ENCODE data around the gene NUP50. TPM values are rescaled to one million over a fixed set of nuclear protein-coding genes. Genes with fewer than 3 reads are reported as not detected.

The NUP50 gene
- total and polyA plus RNA-seq, 2 donors (not counting 1 experiment from before 2014, with no cell fraction given): 9.1 to 105 TPM

DNA sequence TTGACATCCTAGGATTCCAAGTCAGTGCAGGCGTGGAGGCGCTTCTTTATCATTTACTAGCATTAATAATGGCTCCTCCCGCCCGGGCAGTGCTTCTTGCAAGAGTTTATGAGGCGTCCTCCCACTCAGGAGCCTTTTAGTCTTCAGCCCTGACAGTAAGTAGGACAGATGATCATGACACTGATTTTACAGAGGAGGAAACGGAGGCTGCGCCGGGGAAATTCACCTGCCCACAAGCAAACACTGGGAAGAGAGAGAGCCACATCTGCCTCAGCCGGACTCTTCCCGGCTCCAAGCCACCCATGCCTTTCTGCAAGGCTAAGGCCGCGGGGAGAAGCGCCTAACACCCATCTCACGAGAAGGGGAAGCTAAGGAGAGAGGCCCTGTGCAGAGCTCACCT, 41.1 kb downstream of the NUP50 start:
- no peaks in the 10 kb centered on the region for H3K4me1 Mint-ChIP-seq
- 94% methylated on average over 10 of the region's 14 CpGs for WGBS (ENCODE audit: insufficient coverage)
- H3K9me3 ChIP-seq (ENCODE audit: control extremely low read depth in 1 of 3, control insufficient read depth in 2 of 3, insufficient read depth in 1 of 3, low read length in 2 of 3): no peaks in the 10 kb centered on the region
- peaks cover 5% of the 10 kb centered on the region for H3K79me2 ChIP-seq (ENCODE audit: control insufficient read depth, insufficient read depth, low read length)
- H3K36me3 ChIP-seq (replicated peaks in 1 of 2; ENCODE audit: control extremely low read depth in 1 of 2, control insufficient read depth in 1 of 2, extremely low read depth in 1 of 2, insufficient read depth in 2 of 2, low read length in 1 of 2): peaks cover 0 to 57% of the 10 kb centered on the region in 2 experiments
- ATAC-seq (ENCODE audit: low read depth) (no peak), DNase-seq (no peak)
- no peak overlapping the region for H3K27ac Mint-ChIP-seq
- CTCF ChIA-PET: no interaction called here
- no peak overlapping the region for H3K4me2 ChIP-seq (replicated peaks; ENCODE audit: low read depth, low read length, poor library complexity, severe bottlenecking)
- no peaks in the 10 kb centered on the region for H3K27me3 Mint-ChIP-seq
- no peaks in the 10 kb centered on the region for H3K9me3 Mint-ChIP-seq (ENCODE audit: insufficient read depth)
- H3K4me1 ChIP-seq (ENCODE audit: control insufficient read depth in 2 of 2, insufficient read depth in 2 of 2, low read length in 2 of 2): no peaks in the 10 kb centered on the region
- no peak overlapping the region for H3K27ac ChIP-seq (ENCODE audit: low read length in 2 of 2)
- POLR2A ChIA-PET: no interaction called here
- no peak overlapping the region for H3K4me3 Mint-ChIP-seq
- H3K9ac ChIP-seq (ENCODE audit: low read length): no peak overlapping the region
- H2AFZ ChIP-seq (ENCODE audit: insufficient read depth, low read depth, low read length, poor library complexity, severe bottlenecking): no peak overlapping the region
- intact Hi-C loops (cut with micrococcal nuclease): no loop called here
- peaks cover 12% of the 10 kb centered on the region for H4K20me1 ChIP-seq (ENCODE audit: control insufficient read depth, insufficient read depth, low read length, poor library complexity, severe bottlenecking)
- no peak for TF ChIP-seq EZH2 (IDR thresholded peaks at IDR 0.05; ENCODE audit: borderline replicate concordance, insufficient read depth, low read depth, low read length, poor library complexity, severe bottlenecking)
- TF ChIP-seq, protein P1, sequence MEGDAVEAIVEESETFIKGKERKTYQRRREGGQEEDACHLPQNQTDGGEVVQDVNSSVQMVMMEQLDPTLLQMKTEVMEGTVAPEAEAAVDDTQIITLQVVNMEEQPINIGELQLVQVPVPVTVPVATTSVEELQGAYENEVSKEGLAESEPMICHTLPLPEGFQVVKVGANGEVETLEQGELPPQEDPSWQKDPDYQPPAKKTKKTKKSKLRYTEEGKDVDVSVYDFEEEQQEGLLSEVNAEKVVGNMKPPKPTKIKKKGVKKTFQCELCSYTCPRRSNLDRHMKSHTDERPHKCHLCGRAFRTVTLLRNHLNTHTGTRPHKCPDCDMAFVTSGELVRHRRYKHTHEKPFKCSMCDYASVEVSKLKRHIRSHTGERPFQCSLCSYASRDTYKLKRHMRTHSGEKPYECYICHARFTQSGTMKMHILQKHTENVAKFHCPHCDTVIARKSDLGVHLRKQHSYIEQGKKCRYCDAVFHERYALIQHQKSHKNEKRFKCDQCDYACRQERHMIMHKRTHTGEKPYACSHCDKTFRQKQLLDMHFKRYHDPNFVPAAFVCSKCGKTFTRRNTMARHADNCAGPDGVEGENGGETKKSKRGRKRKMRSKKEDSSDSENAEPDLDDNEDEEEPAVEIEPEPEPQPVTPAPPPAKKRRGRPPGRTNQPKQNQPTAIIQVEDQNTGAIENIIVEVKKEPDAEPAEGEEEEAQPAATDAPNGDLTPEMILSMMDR (IDR thresholded peaks at IDR 0.05): no peak
- no peak overlapping the region for H3K4me3 ChIP-seq (ENCODE audit: control extremely low read depth in 1 of 5, extremely low read depth in 1 of 5, insufficient read depth in 1 of 5, low read depth in 2 of 5, low read length in 4 of 5)
- no peaks in the 10 kb centered on the region for H3K27me3 ChIP-seq (replicated peaks in 1 of 4; ENCODE audit: control extremely low read depth in 1 of 4, control insufficient read depth in 3 of 4, insufficient read depth in 4 of 4, low read length in 3 of 4)

DNA sequence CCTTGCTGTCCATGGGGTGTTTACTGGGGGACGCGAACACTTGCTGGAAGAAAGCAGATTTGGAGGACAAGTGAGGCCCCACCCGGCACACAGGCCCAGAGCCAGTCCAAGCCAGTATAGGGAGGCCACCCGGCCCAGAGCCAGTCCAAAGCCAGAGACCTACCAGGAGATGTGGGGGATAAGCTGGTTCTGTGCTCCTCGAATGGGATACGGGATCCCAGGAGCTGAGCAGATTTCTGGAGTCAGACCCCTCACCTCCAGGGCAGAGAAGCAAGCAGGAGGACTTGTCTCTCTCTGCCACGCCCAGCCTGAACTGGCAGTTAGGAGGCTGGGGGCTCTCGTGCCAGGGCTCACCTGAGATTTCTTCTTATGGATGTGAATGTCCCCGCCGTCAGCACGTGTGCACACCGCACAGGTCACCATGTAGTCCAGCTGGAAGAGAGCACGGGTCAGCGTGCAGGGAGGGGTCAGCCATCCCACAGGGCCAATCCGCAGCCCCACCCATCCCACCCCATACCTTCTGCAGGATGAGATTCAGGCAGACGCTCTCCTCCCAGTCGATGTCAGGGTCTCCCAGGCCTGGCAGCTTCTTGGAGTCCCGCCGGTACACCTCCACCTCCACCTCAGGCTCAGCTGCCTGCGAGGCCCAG, 41.7 kb downstream of the NUP50 start:
- Histone ChIP-seq H3K79me2 (ENCODE audit: control insufficient read depth, insufficient read depth, low read length) (peaks cover 8% of the 10 kb centered on the region), H3K4me2 (replicated peaks; ENCODE audit: low read depth, low read length, poor library complexity, severe bottlenecking) (no peak overlapping the region)
- 96% methylated on average over 19 of the region's 20 CpGs for WGBS (ENCODE audit: insufficient coverage)

More for the DNA sequence above, 41.7 kb downstream of the NUP50 start:
- no peaks in the 10 kb centered on the region for H3K27me3 Mint-ChIP-seq
- ChIA-PET CTCF (interaction anchor here (1.2 kb wide), 1 partner anchor 58 kb away, joined by 3 read pairs; no protein-coding TSS in a partner anchor), POLR2A (interaction anchor here (0.6 kb wide), 1 partner anchor 44 kb away, joined by 4 read pairs; no protein-coding TSS in a partner anchor)
- Histone ChIP-seq H3K9me3 (ENCODE audit: control extremely low read depth in 1 of 3, control insufficient read depth in 2 of 3, insufficient read depth in 1 of 3, low read length in 2 of 3) (no peaks in the 10 kb centered on the region), H2AFZ (ENCODE audit: insufficient read depth, low read depth, low read length, poor library complexity, severe bottlenecking) (no peak overlapping the region), H3K4me3 (ENCODE audit: control extremely low read depth in 1 of 5, extremely low read depth in 1 of 5, insufficient read depth in 1 of 5, low read depth in 2 of 5, low read length in 4 of 5) (no peak overlapping the region), H3K27ac (ENCODE audit: low read length in 2 of 2) (no peak overlapping the region), H3K9ac (ENCODE audit: low read length) (no peak overlapping the region), H3K27me3 (replicated peaks in 1 of 4; ENCODE audit: control extremely low read depth in 1 of 4, control insufficient read depth in 3 of 4, insufficient read depth in 4 of 4, low read length in 3 of 4) (no peaks in the 10 kb centered on the region), H3K4me1 (ENCODE audit: control insufficient read depth in 2 of 2, insufficient read depth in 2 of 2, low read length in 2 of 2) (no peaks in the 10 kb centered on the region), H4K20me1 (ENCODE audit: control insufficient read depth, insufficient read depth, low read length, poor library complexity, severe bottlenecking) (peaks cover 12% of the 10 kb centered on the region), H3K36me3 (replicated peaks in 1 of 2; ENCODE audit: control extremely low read depth in 1 of 2, control insufficient read depth in 1 of 2, extremely low read depth in 1 of 2, insufficient read depth in 2 of 2, low read length in 1 of 2) (peaks cover 0 to 55% of the 10 kb centered on the region in 2 experiments)
- TF ChIP-seq, protein P1 (IDR thresholded peaks at IDR 0.05): no peak
- TF ChIP-seq EZH2 (IDR thresholded peaks at IDR 0.05; ENCODE audit: borderline replicate concordance, insufficient read depth, low read depth, low read length, poor library complexity, severe bottlenecking): no peak
- no peak overlapping the region for H3K27ac Mint-ChIP-seq
- H3K4me1 Mint-ChIP-seq: no peaks in the 10 kb centered on the region
- H3K4me3 Mint-ChIP-seq: no peak overlapping the region
- intact Hi-C loops (cut with micrococcal nuclease): no loop called here
- ATAC-seq (ENCODE audit: low read depth) (no peak), DNase-seq (no peak)
- H3K9me3 Mint-ChIP-seq (ENCODE audit: insufficient read depth): no peaks in the 10 kb centered on the region
